HepG2 (cell line): ENCODE results near the gene SMIM20. TPM values are rescaled to one million over a fixed set of nuclear protein-coding genes. Genes with fewer than 3 reads are reported as not detected.

Experiments used
- ATAC-seq: fragments of 200-7000 bp; cut with Tn5 transposase; 3 replicates; pipeline ENCODE4 v1.9.1; 2020; ENCODE audit warnings: mild to moderate bottlenecking, moderate library complexity
- BruUV-seq: library from RNA; stranded (reverse); fragments of 400-500 nt; replicated peaks from 2 replicates; lab custom pipeline; 2021; lab: Mats Ljungman, UMichigan
- CTCF ChIA-PET: fragments of 300-600 bp; formaldehyde crosslinking; extraction: SDS; loops from one replicate; lab custom pipeline; 2021; ENCODE audit warnings: low total read pairs, inconsistent platforms, low intra/inter-chr PET ratio; lab: Yijun Ruan, JAX
- POLR2A ChIA-PET: fragments of 350-600 bp; sonication (Branson Sonifier 250); formaldehyde crosslinking; loops from one replicate; lab custom pipeline; 2020; ENCODE audit warnings: antibody characterized with exemption, inconsistent platforms; lab: Yijun Ruan, JAX
- DNase-seq: peaks from one replicate; pipeline ENCODE4 v3.0.0-alpha.2; 2015; ENCODE audit warnings: low spot score
- FAIRE-seq: peaks from 3 replicates; lab custom pipeline; 2011; peaks lifted over from hg19 to GRCh38; lab: Jason Lieb, UNC
- H2AFZ ChIP-seq: one replicate; pipeline ENCODE4 v1.6.1; 2011; ENCODE audit warnings: low read length, inconsistent platforms
- H3K27ac ChIP-seq: fragments of 300-600 bp; 3 replicates; pipeline ENCODE4 v1.8.0; 2011; ENCODE audit warnings: mixed run types, mild to moderate bottlenecking, mixed read lengths, low read length, inconsistent platforms; ENCODE audit not compliant: insufficient read depth; ENCODE audit errors: extremely low read length
- H3K27me3 ChIP-seq, 2 experiments: fragments of 200-600 bp in 1 of 2; 2 replicates in 1 of 2; 3 replicates in 1 of 2; pipeline versions ENCODE4 v1.6.0 to v1.8.0; 2011; ENCODE audit warnings: low read length in 2 of 2, mild to moderate bottlenecking in 2 of 2, moderate library complexity in 2 of 2, inconsistent platforms in 1 of 2; ENCODE audit not compliant: insufficient read depth in 2 of 2, control insufficient read depth in 1 of 2
- H3K36me3 ChIP-seq, 2 experiments: fragments of 200-600 bp in 1 of 2; replicated peaks in 1 of 2; 2 replicates in 1 of 2; 3 replicates in 1 of 2; pipeline versions ENCODE4 v1.5.1 to v1.8.0; 2011; ENCODE audit warnings: low read length in 2 of 2, inconsistent platforms in 1 of 2; ENCODE audit not compliant: insufficient read depth in 2 of 2, control insufficient read depth in 1 of 2
- H3K4me1 ChIP-seq: 2 replicates; pipeline ENCODE4 v1.5.1; 2012; ENCODE audit warnings: low read length, inconsistent platforms; ENCODE audit not compliant: insufficient read depth
- H3K4me2 ChIP-seq: 2 replicates; pipeline ENCODE4 v1.6.0; 2011; ENCODE audit warnings: low read depth, low read length, inconsistent platforms
- H3K4me3 ChIP-seq, 3 experiments: fragments of 200-600 bp in 1 of 3; sonication (generic), shearing (Covaris generic) in 1 of 3; replicated peaks in 1 of 3; 2 replicates each; pipeline ENCODE4 v1.5.1; 2011 to 2016; ENCODE audit warnings: low read length in 3 of 3, inconsistent platforms in 2 of 3, low read depth in 2 of 3, mild to moderate bottlenecking in 2 of 3, control low read depth in 1 of 3, mixed read lengths in 1 of 3; ENCODE audit not compliant: insufficient read depth in 1 of 3
- H3K79me2 ChIP-seq: one replicate; pipeline ENCODE4 v1.6.1; 2011; ENCODE audit warnings: low read length, inconsistent platforms; ENCODE audit not compliant: insufficient read depth
- H3K9ac ChIP-seq: 2 replicates; pipeline ENCODE4 v1.6.0; 2011; ENCODE audit warnings: mild to moderate bottlenecking, low read depth, low read length, inconsistent platforms; ENCODE audit not compliant: insufficient read depth
- H3K9me3 ChIP-seq: 2 replicates; pipeline ENCODE4 v1.5.1; 2012; ENCODE audit warnings: mild to moderate bottlenecking, low read length
- H4K20me1 ChIP-seq: 2 replicates; pipeline ENCODE4 v1.6.0; 2011; ENCODE audit warnings: inconsistent platforms, mild to moderate bottlenecking, low read length, moderate library complexity; ENCODE audit not compliant: insufficient read depth
- CBX2 ChIP-seq, 2 experiments: fragments of 200-600 bp in 1 of 2; sonication (generic); formaldehyde crosslinking in 1 of 2; IDR thresholded peaks; 2 replicates each; pipeline versions ENCODE4 v1.7.0 to v1.8.1; 2018 to 2022; ENCODE audit warnings: low read depth in 2 of 2, low read length in 1 of 2, mild to moderate bottlenecking in 1 of 2, missing genetic modification reagents in 1 of 2
- HCFC1 ChIP-seq: fragments of 150-350 bp; IDR thresholded peaks from 2 replicates; pipeline ENCODE4 v1.6.1; 2014; ENCODE audit warnings: low read depth, low read length
- ZFX ChIP-seq: sonication (generic); formaldehyde crosslinking; IDR thresholded peaks from 2 replicates; pipeline ENCODE4 v1.4.0; 2020; ENCODE audit warnings: mild to moderate bottlenecking, low read depth, missing genetic modification reagents, moderate library complexity
- ZNF546 ChIP-seq: sonication (generic); formaldehyde crosslinking; conservative IDR thresholded peaks from 2 replicates; pipeline ENCODE4 v1.8.1; 2023; ENCODE audit warnings: mild to moderate bottlenecking, missing genetic modification reagents
- ZNF563 ChIP-seq: sonication (generic); formaldehyde crosslinking; IDR thresholded peaks from 2 replicates; pipeline ENCODE4 v1.8.0; 2022; ENCODE audit warnings: mild to moderate bottlenecking, moderate library complexity, missing genetic modification reagents
- ZNF577 ChIP-seq: sonication (generic); formaldehyde crosslinking; IDR thresholded peaks from 2 replicates; pipeline ENCODE4 v1.4.0; 2020; ENCODE audit warnings: mild to moderate bottlenecking, low read depth, missing genetic modification reagents, borderline replicate concordance
- ZNF589 ChIP-seq: sonication (generic); formaldehyde crosslinking; conservative IDR thresholded peaks from 2 replicates; pipeline ENCODE4 v1.8.0; 2022; ENCODE audit warnings: mild to moderate bottlenecking, moderate library complexity, missing genetic modification reagents
- ZNF749 ChIP-seq: sonication (generic); formaldehyde crosslinking; IDR thresholded peaks from 2 replicates; pipeline ENCODE4 v1.8.0; 2022; ENCODE audit warnings: mild to moderate bottlenecking, missing genetic modification reagents, moderate library complexity, borderline replicate concordance
- ZNF780A ChIP-seq: sonication (generic); formaldehyde crosslinking; IDR thresholded peaks from 2 replicates; pipeline ENCODE4 v1.8.0; 2022; ENCODE audit warnings: mild to moderate bottlenecking, missing genetic modification reagents, moderate library complexity
- WGBS: methylation state at CpG from one replicate; pipeline ENCODE4 v1.1.6; 2017; ENCODE audit warnings: low lambda C conversion rate; 5-methylcytosine and 5-hydroxymethylcytosine counted together
- in situ Hi-C: cut with HindIII; loops from 2 replicates; pipeline ENCODE4 v1.10.0; 2017; ENCODE audit warnings: low pct_unique_long_range_greater_than_20kb; ENCODE audit not compliant: extremely low pct_ligation_motif_present
- intact Hi-C: fragments of 100-400 bp; cut with micrococcal nuclease; formaldehyde crosslinking; loops from one replicate; pipeline ENCODE4 v1.10.0; 2022; ENCODE audit not compliant: unreplicated experiment
- polyA plus RNA-seq, 8 experiments: library from polyadenylated mRNA; depleted of rRNA in 3 of 8; stranded (reverse) in 7 of 8; unstranded in 1 of 8; fragments of >200 nt; fragmentation: Illumina TruSeq in 4 of 8; extraction: Trizol in 4 of 8; gene quantifications; 2 replicates each; pipeline versions ENCODE4 v1.2.1 to v1.2.3, GENCODE V29; 2011 to 2016; ENCODE audit warnings: low read depth in 4 of 8, missing spikeins in 1 of 8, mixed read lengths in 1 of 8; ENCODE audit not compliant: insufficient read depth in 1 of 8
- total RNA-seq, 5 experiments: library from RNA; depleted of rRNA; stranded (reverse); fragments of >200 nt; fragmentation: Illumina TruSeq; extraction: Trizol; gene quantifications; 2 replicates each; pipeline ENCODE4 v1.2.3, GENCODE V29; 2016; ENCODE audit warnings: low read depth in 1 of 5
- TF ChIP-seq, protein P1 (sequence below): sonication (generic); formaldehyde crosslinking; IDR thresholded peaks from 2 replicates; pipeline ENCODE4 v1.9.0; 2021; ENCODE audit warnings: missing genetic modification reagents, borderline replicate concordance
- TF ChIP-seq, protein P2 (sequence below): sonication (generic); formaldehyde crosslinking; IDR thresholded peaks from 2 replicates; pipeline ENCODE4 v1.8.0; 2022; ENCODE audit warnings: missing genetic modification reagents, mild to moderate bottlenecking, moderate library complexity, borderline replicate concordance

Gene SMIM20
- total and polyA plus RNA-seq, 2 of the 13 experiments (the other 11 are each of a cell fraction or from before 2014, with no cell fraction given): 26.3 to 30.2 TPM

DNA sequence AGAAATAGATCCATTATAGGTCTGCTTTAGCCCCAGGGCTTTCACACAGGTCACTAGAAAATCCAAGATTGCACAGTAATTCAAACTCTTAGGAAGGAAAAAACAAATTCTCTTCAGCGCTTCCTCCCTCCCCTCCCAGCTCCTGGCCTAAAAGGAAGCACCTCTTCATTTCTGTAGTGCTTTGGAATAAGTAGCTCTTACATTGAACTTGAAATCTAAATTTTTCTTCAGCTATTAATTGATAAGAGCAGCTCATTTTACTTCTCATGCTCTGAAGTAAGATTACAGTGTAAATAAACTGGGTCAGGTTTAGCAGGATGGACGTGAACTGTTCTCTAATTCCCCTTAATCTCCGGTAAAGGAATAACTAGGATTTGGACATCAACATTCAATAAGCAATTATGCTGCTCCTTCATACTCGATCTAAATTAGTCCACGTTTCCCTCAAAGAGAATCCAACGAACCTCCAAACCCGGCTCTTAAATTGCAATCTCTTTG, 40.3 kb upstream of the SMIM20 start:
- ChIA-PET CTCF (no interaction called here), POLR2A (no interaction called here)
- TF ChIP-seq HCFC1 (no peak), ZNF589 (no peak), ZNF577 (no peak), ZNF749 (CRISPR knock-in tag) (no peak)
- H3K4me1 ChIP-seq: no peaks in the 10 kb centered on the region
- H3K27ac ChIP-seq: no peak overlapping the region
- no peak overlapping the region for H3K4me3 ChIP-seq
- ATAC-seq (no peak), FAIRE-seq (no peak), DNase-seq (no peak)
- no peak overlapping the region for H2AFZ ChIP-seq
- BruUV-seq: no TSS peak
- no peak overlapping the region for H3K4me2 ChIP-seq
- H3K27me3 ChIP-seq: peaks cover 0 to 28% of the 10 kb centered on the region in 2 experiments; a peak in 3 of 5 replicates
- no peak overlapping the region for H3K9ac ChIP-seq
- H4K20me1 ChIP-seq: no peaks in the 10 kb centered on the region
- no peaks in the 10 kb centered on the region for H3K79me2 ChIP-seq
- H3K36me3 ChIP-seq: no peaks in the 10 kb centered on the region
- H3K9me3 ChIP-seq: no peaks in the 10 kb centered on the region
- 8% methylated on average over 7 of the region's 7 CpGs for WGBS
- in situ Hi-C loops: no loop called here
- intact Hi-C loops: no loop called here

DNA sequence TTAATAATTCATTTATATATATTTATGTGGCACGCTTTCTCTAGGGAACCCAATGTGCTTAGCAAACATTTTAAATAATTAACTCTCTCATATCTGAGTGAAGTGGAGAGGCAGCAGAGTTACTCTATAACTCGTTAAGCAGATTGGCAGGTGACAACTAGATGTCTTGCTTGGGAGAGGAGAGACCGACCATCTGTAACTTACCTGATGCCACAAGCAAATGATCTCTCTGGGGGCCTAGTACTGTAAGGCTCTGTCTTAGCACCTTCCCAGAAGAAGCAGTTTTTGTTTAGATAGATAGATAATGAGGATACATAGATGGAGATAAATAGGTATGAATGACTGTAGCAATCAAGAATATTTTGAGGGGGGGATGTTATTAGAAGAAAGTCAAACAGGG, 39.4 kb upstream of the SMIM20 start:
- WGBS: 24% methylated on average over 3 of the region's 3 CpGs
- no peak for FAIRE-seq
- POLR2A ChIA-PET: no interaction called here
- TF ChIP-seq, protein P1, sequence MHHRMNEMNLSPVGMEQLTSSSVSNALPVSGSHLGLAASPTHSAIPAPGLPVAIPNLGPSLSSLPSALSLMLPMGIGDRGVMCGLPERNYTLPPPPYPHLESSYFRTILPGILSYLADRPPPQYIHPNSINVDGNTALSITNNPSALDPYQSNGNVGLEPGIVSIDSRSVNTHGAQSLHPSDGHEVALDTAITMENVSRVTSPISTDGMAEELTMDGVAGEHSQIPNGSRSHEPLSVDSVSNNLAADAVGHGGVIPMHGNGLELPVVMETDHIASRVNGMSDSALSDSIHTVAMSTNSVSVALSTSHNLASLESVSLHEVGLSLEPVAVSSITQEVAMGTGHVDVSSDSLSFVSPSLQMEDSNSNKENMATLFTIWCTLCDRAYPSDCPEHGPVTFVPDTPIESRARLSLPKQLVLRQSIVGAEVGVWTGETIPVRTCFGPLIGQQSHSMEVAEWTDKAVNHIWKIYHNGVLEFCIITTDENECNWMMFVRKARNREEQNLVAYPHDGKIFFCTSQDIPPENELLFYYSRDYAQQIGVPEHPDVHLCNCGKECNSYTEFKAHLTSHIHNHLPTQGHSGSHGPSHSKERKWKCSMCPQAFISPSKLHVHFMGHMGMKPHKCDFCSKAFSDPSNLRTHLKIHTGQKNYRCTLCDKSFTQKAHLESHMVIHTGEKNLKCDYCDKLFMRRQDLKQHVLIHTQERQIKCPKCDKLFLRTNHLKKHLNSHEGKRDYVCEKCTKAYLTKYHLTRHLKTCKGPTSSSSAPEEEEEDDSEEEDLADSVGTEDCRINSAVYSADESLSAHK (CRISPR knock-in tag): no peak
- TF ChIP-seq ZFX (no peak), ZNF546 (CRISPR knock-in tag) (no peak), ZNF780A (CRISPR knock-in tag) (no peak), CBX2 (IDR thresholded peaks at IDR 0.05; ENCODE audit: low read depth, low read length) (no peak), CBX2 (CRISPR knock-in tag; IDR thresholded peaks at IDR 0.05; ENCODE audit: low read depth) (no peak), ZNF563 (CRISPR knock-in tag) (no peak)
- TF ChIP-seq, protein P2, sequence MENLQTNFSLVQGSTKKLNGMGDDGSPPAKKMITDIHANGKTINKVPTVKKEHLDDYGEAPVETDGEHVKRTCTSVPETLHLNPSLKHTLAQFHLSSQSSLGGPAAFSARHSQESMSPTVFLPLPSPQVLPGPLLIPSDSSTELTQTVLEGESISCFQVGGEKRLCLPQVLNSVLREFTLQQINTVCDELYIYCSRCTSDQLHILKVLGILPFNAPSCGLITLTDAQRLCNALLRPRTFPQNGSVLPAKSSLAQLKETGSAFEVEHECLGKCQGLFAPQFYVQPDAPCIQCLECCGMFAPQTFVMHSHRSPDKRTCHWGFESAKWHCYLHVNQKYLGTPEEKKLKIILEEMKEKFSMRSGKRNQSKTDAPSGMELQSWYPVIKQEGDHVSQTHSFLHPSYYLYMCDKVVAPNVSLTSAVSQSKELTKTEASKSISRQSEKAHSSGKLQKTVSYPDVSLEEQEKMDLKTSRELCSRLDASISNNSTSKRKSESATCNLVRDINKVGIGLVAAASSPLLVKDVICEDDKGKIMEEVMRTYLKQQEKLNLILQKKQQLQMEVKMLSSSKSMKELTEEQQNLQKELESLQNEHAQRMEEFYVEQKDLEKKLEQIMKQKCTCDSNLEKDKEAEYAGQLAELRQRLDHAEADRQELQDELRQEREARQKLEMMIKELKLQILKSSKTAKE (CRISPR knock-in tag): no peak

More for the DNA sequence above, 39.4 kb upstream of the SMIM20 start:
- no peaks in the 10 kb centered on the region for H3K4me1 ChIP-seq
- in situ Hi-C loops (no loop called here), intact Hi-C loops (no loop called here)
- no peak overlapping the region for H3K4me2 ChIP-seq
- BruUV-seq: no TSS peak
- no peak overlapping the region for H3K9ac ChIP-seq
- CTCF ChIA-PET: no interaction called here
- no peaks in the 10 kb centered on the region for H3K9me3 ChIP-seq
- no peak overlapping the region for H3K27ac ChIP-seq
- no peaks in the 10 kb centered on the region for H3K36me3 ChIP-seq
- DNase-seq (no peak), ATAC-seq (no peak)
- no peaks in the 10 kb centered on the region for H4K20me1 ChIP-seq
- H3K79me2 ChIP-seq: no peaks in the 10 kb centered on the region
- H3K27me3 ChIP-seq: peaks cover 0 to 27% of the 10 kb centered on the region in 2 experiments; a peak in 2 of 5 replicates
- H2AFZ ChIP-seq: no peak overlapping the region
- H3K4me3 ChIP-seq: no peak overlapping the region
